Measurements from ENCODE around the gene DHFR.

- TF ChIP-seq CTCF (IDR thresholded peaks at IDR 0.05; ENCODE audit: control extremely low read depth in 1 of 3, insufficient read depth in 1 of 3, low read depth in 1 of 3, low read length in 3 of 3) (no peak), BACH1 (IDR thresholded peaks at IDR 0.05; ENCODE audit: low read length) (no peak), TAF1 (IDR thresholded peaks at IDR 0.05; ENCODE audit: low read depth, low read length) (no peak), RAD21 (IDR thresholded peaks at IDR 0.05 in 1 of 2, conservative IDR thresholded peaks at IDR 0.05 in 1 of 2; ENCODE audit: low read depth in 2 of 2, low read length in 2 of 2) (no peak), HDAC2 (IDR thresholded peaks at IDR 0.05; ENCODE audit: borderline replicate concordance in 1 of 2, low read depth in 2 of 2, low read length in 2 of 2) (no peak), POLR2A (IDR thresholded peaks at IDR 0.05; ENCODE audit: control extremely low read depth in 1 of 2, low read depth in 2 of 2, low read length in 2 of 2) (no peak), SAP30 (IDR thresholded peaks at IDR 0.05; ENCODE audit: insufficient read depth, insufficient replicate concordance, low read length) (no peak), CREB1 (IDR thresholded peaks at IDR 0.05) (no peak), RFX5 (IDR thresholded peaks at IDR 0.05; ENCODE audit: borderline replicate concordance, low read depth, low read length) (no peak)
Measured at GRCh38 chr5:80662108-80662507, 7.3 kb upstream of the DHFR start.
